ENCODE measurements around the gene CDH2.

CDH2 gene

GRCh38 chr18:28171837-28172236, 5.1 kb downstream of the CDH2 start:
- DNase-seq (ENCODE audit: extremely low read depth in 1 of 2, low read depth in 1 of 2) = no peak

GRCh38 chr18:28168725-28169124, 8.2 kb downstream of the CDH2 start:
- DNase-seq (ENCODE audit: extremely low read depth in 1 of 2, low read depth in 1 of 2) = no peak

GRCh38 chr18:28167835-28168349, 9.0 kb downstream of the CDH2 start:
- DNase-seq (ENCODE audit: extremely low read depth in 1 of 2, low read depth in 1 of 2) = no peak

DNA sequence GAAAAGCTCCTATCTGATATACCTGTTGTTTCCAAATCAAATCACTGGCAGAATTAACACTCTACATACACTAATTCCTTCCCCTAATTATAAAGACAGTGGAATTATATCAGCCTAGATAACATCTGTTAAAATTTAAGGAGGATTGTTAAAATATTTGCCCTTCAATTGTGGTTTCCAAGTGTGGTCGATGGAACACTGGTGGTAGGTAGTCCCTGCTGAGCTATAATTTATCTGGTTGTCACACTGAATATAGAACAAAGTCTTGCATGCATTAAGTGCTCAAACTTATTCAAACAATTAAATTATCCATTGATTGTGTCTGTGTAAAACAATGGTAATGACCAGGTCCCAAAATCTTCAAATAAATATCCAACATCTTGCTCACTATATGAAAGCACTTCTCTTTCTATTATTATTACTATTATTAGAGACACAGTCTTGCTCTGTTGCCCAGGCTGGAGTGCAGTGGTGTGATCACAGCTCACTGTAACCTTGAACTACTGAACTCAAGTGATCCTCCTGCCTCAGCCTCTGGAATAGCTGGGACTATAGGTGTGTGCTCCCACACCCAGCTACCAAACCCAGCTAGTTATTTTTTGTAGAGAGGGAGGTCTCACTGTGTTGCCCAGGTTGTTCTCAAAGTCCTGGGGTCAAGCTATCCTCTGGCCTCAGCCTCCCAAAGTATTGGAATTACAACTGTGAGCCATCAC, 12.0 kb downstream of the CDH2 start:
- DNase-seq (ENCODE audit: extremely low read depth in 1 of 2, low read depth in 1 of 2) = no peak

DNA sequence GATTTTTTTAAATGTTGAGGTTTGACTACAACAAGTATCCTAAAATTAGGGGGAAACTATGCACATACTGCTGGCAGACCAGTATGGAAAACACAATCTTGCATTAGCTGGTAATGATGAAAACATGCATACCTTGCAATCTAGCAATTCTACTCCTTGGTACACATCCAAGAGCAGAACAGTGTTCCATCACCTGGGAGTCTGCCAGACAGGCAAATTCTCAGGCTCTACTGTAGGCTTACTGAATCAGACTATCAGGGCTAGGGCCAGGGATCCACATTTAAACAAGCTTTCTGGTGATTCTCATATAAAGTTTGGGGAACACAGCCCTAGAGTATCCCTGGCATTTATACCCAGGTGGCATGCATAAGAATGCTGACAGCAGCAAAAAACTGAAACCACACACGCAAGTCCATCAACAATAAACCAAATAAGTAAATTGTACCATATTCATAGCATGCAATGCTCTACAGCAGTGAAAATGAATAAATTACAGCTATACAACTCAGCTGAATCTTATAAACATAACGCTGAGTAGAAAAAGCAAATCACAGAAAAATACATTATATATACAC, 13.6 kb downstream of the CDH2 start:
- no peak for DNase-seq (ENCODE audit: extremely low read depth in 1 of 2, low read depth in 1 of 2)

- DNase-seq (ENCODE audit: extremely low read depth in 1 of 2, low read depth in 1 of 2) = no peak
These were observed 15.0 kb downstream of the CDH2 start for GRCh38 chr18:28161608-28162599.

DNA sequence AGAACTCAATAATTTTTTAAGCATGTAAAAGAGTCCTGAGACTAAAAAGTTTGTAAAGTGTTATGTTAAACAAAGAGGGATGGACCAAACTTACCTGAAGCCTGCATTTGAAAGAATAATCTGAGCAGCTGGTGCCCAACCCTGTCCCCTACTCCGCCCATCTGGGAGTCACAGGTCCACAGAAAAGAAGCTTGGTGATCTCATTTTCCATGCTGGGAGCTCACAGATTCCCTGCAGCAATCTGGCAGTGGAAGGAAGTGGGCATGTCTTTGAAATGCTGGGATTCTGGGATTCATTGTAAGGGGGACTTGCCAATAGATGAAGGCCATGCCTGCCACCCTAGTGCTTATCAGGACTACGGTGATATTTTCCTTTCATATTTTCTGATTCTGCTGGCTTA, 17.9 kb downstream of the CDH2 start:
- DNase-seq (ENCODE audit: extremely low read depth in 1 of 2, low read depth in 1 of 2) = no peak

GRCh38 chr18:28158083-28158581, 18.8 kb downstream of the CDH2 start:
- DNase-seq (ENCODE audit: extremely low read depth in 1 of 2, low read depth in 1 of 2) = no peak

DNA sequence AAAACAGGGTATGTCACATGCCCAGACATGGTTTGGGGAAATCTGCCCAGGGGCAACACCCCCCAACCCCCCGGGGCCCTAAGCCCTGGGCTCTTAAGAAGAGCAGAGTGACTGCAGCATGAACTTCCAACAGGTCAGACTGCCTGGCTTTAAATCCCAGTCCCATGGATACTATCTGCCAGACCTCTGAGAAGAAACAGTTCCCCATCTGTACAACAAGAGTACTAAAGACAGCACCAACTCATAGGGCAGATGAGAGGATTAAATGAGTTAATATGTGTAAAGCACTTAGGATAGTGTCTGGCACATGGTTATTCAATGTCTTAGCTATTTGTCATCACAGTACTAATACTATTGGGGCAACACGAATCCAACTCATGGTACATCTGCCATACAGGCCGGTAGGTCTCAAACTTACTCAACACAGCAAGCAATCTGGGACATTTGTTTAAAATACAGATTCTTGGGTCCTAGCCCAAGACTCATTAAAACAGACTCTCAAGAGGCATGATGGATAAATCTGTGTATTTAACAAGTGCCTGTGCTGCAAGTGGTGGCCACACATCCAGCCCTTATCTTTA, 23.4 kb downstream of the CDH2 start:
- DNase-seq (ENCODE audit: extremely low read depth in 1 of 2, low read depth in 1 of 2) = no peak

GRCh38 chr18:28152754-28153153, 24.2 kb downstream of the CDH2 start:
- DNase-seq (ENCODE audit: extremely low read depth in 1 of 2, low read depth in 1 of 2) = no peak

DNA sequence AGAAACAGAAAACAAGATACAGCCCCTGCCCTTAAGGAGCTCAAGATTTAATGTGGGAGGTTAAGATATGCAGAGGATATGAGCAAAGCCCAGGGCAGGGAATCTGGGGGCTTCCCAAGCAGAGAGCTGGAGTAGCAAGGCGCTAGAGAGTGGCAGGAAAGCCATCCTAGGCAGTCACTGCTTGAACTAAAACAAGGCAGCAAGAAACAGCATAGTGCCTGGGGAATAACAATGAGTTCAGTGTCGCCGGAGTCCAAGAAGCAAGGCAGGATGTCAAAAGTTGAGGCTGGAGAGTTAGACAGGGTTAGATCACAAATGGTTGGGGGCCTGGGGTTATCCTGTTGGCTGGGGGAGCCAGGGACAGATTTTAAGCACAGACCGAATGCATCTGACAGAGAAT, 24.6 kb downstream of the CDH2 start:
- DNase-seq (ENCODE audit: extremely low read depth in 1 of 2, low read depth in 1 of 2) = no peak

DNA sequence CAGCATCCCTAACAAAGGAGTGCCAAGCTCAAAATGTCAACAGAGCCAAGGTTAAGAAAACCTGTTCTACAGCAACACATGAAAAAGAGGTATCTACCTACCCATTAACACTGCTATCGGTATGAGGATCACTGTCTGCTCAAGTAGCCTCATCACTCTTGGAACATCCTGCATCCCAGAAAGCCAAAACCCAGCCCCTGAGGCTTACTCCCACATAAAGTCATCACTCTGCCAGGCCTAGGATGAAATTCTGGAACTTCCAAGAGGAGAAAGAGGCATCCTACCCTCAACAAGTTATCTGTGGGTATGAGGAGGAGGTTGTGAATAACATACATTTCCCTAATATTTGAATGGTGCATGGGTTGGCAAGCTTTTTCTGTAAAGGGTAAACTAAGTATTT, 25.5 kb downstream of the CDH2 start:
- DNase-seq (ENCODE audit: extremely low read depth in 1 of 2, low read depth in 1 of 2) = no peak

GRCh38 chr18:28150925-28151324, 26.0 kb downstream of the CDH2 start:
- no peak for DNase-seq (ENCODE audit: extremely low read depth in 1 of 2, low read depth in 1 of 2)

GRCh38 chr18:28149810-28150420, 27.0 kb downstream of the CDH2 start:
- DNase-seq (ENCODE audit: extremely low read depth in 1 of 2, low read depth in 1 of 2) = no peak

- no peak for DNase-seq (ENCODE audit: extremely low read depth in 1 of 2, low read depth in 1 of 2)
These were observed 29.2 kb downstream of the CDH2 start for GRCh38 chr18:28147674-28148171.

DNA sequence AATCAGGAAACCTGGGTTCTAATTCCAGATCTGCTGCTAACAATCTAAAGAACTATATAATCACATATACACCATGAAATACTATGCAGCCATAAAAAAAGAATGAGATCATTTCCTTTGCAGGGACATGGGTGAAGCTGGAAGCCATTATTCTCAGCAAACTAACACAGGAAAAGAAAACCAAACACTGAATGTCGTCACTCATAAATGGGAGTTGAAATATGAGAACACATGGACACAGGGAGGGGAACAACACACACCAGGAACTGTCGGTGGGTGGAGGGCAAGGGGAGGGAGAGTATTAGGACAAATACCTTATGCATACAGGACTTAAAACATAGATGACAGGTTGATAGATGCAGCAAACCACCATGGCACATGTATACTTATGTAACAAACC, 33.2 kb downstream of the CDH2 start:
- DNase-seq (ENCODE audit: extremely low read depth in 1 of 2, low read depth in 1 of 2) = no peak

DNA sequence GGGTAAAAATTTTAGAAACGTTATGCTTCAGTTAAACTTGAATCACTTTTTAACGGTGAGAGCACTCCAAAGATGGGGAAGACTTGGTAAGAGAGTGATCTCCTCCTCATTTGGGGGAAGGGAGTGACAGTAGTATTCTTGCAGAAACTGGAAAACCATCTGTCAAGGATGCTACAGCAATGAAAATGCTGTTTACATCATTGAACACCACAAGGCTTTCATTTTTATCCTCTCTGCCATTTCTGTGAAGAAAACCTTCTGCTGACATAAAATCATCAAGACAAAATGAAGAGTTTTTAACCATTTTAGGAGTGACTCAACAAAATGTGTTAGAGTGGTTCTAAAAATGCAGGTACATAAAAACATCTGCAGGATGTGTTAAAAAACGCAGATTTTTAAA, 38.1 kb downstream of the CDH2 start:
- DNase-seq (ENCODE audit: extremely low read depth in 1 of 2, low read depth in 1 of 2) = no peak

- no peak for DNase-seq (ENCODE audit: extremely low read depth in 1 of 2, low read depth in 1 of 2)
These were observed 40.9 kb downstream of the CDH2 start for GRCh38 chr18:28136071-28136470.

DNA sequence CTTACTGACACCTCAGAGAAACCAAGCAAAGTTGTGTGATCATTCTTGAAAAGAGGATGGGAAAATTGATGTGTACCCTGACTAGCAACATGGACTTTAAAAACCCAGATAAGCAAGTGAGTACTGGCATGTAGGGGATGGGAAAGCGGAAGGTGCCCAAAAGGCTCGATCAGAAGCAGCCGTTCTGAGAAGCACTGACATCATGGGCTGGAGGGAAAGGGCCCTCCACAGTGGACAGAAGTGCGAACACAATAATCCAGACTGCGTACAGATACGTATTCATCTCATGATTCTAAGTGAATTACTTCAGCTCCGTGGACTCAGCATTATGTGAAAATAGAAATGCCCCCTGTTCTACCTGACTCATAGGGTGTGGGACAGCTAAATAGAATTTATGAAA, 42.2 kb downstream of the CDH2 start:
- no peak for DNase-seq (ENCODE audit: extremely low read depth in 1 of 2, low read depth in 1 of 2)

GRCh38 chr18:28132084-28132483, 44.8 kb downstream of the CDH2 start:
- no peak for DNase-seq (ENCODE audit: extremely low read depth in 1 of 2, low read depth in 1 of 2)

- DNase-seq (ENCODE audit: extremely low read depth in 1 of 2, low read depth in 1 of 2) = no peak
These were observed 48.3 kb downstream of the CDH2 start for GRCh38 chr18:28128659-28128980.
